OCI-LY3 (cell line): ENCODE results near the gene ZNF525.
"Not testable (repeated sequence)": the region's sequence is repeated elsewhere in the genome, so short reads cannot be mapped to it uniquely, and the experiment has no call there.

Source experiments
- H2AFZ ChIP-seq: fragments of 200-600, 300-600 bp; shearing (Covaris generic); 2 replicates; pipeline ENCODE4 v1.6.0; 2014; ENCODE audit warnings: antibody characterized with exemption, low read depth, low read length
- H3K27ac ChIP-seq: fragments of 200-600, 300-600 bp; sonication (generic); 2 replicates; pipeline ENCODE4 v1.5.1; 2014; ENCODE audit warnings: mild to moderate bottlenecking, low read length, moderate library complexity, mixed read lengths
- H3K27me3 ChIP-seq: fragments of 200-600, 300-600 bp; sonication (generic); 2 replicates; pipeline ENCODE4 v1.6.1; 2014; ENCODE audit warnings: low read depth, low read length, mixed read lengths
- H3K36me3 ChIP-seq: fragments of 200-600, 300-600 bp; sonication (generic); replicated peaks from 2 replicates; pipeline ENCODE3; 2014; ENCODE audit warnings: low read depth, low read length, mixed read lengths
- H3K4me1 ChIP-seq: fragments of 300-600, 200-600 bp; sonication (generic); 2 replicates; pipeline ENCODE4 v1.6.1; 2014; ENCODE audit warnings: low read length, mixed read lengths
- H3K4me2 ChIP-seq: fragments of 200-600, 300-600 bp; sonication (generic); 2 replicates; pipeline ENCODE4 v1.6.1; 2014; ENCODE audit warnings: low read length, mixed read lengths
- H3K4me3 ChIP-seq: fragments of 300-600, 200-600 bp; sonication (generic); 2 replicates; pipeline ENCODE4 v1.5.1; 2014; ENCODE audit warnings: antibody characterized with exemption, mild to moderate bottlenecking, low read length, moderate library complexity
- H3K79me2 ChIP-seq: fragments of 300-600, 200-600 bp; shearing (Covaris generic); 2 replicates; pipeline ENCODE4 v1.6.1; 2014; ENCODE audit warnings: mild to moderate bottlenecking, low read length, mixed read lengths
- H3K9ac ChIP-seq: fragments of 300-600, 200-600 bp; shearing (Covaris generic); 2 replicates; pipeline ENCODE4 v1.6.0; 2014; ENCODE audit warnings: mild to moderate bottlenecking, low read length, moderate library complexity
- H3K9me3 ChIP-seq: fragments of 200-600, 300-600 bp; shearing (Covaris generic); 2 replicates; pipeline ENCODE4 v1.6.1; 2014; ENCODE audit warnings: low read length, mixed read lengths; ENCODE audit not compliant: insufficient read depth
- H4K20me1 ChIP-seq: fragments of 200-600, 300-600 bp; sonication (generic); 2 replicates; pipeline ENCODE4 v1.6.1; 2016; ENCODE audit warnings: low read length, mixed read lengths; ENCODE audit not compliant: insufficient read depth
- EZH2phosphoT487 ChIP-seq: fragments of 200-600 bp; shearing (Covaris generic); IDR thresholded peaks from 2 replicates; pipeline ENCODE4 v1.6.1; 2018; ENCODE audit warnings: antibody characterized with exemption, mixed run types, low read depth
- TF ChIP-seq, protein P1 (sequence below): fragments of 200-600, 300-600 bp; sonication (generic); IDR thresholded peaks from 2 replicates; pipeline ENCODE4 v1.5.1; 2014; ENCODE audit warnings: antibody characterized with exemption, low read length, low read depth

The ZNF525 gene

DNA sequence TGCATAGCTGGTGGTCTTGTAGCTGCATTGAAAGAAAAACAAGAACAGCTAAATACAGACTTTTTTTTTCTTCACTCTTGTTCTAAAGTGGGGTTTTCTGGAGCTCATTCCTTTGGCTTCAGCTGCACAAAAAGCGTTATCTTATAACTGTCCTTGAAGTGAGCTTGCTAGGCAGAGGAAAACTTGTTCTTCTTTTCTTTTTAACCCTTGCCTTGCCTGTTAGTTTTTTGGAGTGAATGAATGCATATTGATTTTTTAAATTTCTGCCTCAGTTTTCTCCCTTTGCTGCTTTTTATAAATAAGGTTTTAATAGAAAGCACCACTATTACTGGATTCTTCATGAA is 31.0 kb downstream of the ZNF525 start:
- Histone ChIP-seq H3K36me3 (peaks cover 31% of the 10 kb centered on the region), H3K4me1 (no peaks in the 10 kb centered on the region), H3K27ac (no peak overlapping the region), H4K20me1 (no peaks in the 10 kb centered on the region), H3K9me3 (peaks cover 4% of the 10 kb centered on the region; the same call in 1 of the 2 replicates), H3K9ac (no peak overlapping the region), H3K27me3 (no peaks in the 10 kb centered on the region), H3K79me2 (peaks cover 18% of the 10 kb centered on the region), H2AFZ (no peak overlapping the region), H3K4me2 (peak overlapping the region; percentile 81; the same call in 1 of the 2 replicates), H3K4me3 (peak overlapping the region; percentile 86)
- TF ChIP-seq, protein P1, sequence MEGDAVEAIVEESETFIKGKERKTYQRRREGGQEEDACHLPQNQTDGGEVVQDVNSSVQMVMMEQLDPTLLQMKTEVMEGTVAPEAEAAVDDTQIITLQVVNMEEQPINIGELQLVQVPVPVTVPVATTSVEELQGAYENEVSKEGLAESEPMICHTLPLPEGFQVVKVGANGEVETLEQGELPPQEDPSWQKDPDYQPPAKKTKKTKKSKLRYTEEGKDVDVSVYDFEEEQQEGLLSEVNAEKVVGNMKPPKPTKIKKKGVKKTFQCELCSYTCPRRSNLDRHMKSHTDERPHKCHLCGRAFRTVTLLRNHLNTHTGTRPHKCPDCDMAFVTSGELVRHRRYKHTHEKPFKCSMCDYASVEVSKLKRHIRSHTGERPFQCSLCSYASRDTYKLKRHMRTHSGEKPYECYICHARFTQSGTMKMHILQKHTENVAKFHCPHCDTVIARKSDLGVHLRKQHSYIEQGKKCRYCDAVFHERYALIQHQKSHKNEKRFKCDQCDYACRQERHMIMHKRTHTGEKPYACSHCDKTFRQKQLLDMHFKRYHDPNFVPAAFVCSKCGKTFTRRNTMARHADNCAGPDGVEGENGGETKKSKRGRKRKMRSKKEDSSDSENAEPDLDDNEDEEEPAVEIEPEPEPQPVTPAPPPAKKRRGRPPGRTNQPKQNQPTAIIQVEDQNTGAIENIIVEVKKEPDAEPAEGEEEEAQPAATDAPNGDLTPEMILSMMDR: no peak
- TF ChIP-seq EZH2phosphoT487: no peak

DNA sequence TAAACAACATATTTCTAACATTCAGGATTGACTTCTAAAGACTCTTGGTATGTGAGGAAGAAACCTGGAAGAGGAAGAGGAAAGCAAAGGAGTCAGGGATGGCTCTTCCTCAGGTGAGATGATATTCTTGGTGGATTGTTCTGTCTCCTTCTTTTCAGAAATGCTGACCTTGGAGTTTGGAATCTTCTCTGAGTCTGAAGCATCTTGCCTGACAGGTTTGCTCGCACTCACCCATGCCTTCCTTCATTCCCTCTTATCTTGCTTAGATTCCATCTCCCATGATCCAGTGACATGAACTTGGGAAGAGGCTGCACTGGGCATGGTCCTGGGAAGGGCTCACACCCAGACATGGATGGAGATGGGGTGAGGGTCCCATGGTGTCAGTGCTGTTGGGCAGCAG is 32.4 kb downstream of the ZNF525 start:
- not testable (repeated sequence) for H3K27ac ChIP-seq, H3K4me2 ChIP-seq, H3K9me3 ChIP-seq, H4K20me1 ChIP-seq, H3K27me3 ChIP-seq, H3K9ac ChIP-seq, H3K4me3 ChIP-seq, H2AFZ ChIP-seq, H3K4me1 ChIP-seq
- H3K79me2 ChIP-seq: peaks cover 18% of the 10 kb centered on the region
- H3K36me3 ChIP-seq: peaks cover 43% of the 10 kb centered on the region

DNA sequence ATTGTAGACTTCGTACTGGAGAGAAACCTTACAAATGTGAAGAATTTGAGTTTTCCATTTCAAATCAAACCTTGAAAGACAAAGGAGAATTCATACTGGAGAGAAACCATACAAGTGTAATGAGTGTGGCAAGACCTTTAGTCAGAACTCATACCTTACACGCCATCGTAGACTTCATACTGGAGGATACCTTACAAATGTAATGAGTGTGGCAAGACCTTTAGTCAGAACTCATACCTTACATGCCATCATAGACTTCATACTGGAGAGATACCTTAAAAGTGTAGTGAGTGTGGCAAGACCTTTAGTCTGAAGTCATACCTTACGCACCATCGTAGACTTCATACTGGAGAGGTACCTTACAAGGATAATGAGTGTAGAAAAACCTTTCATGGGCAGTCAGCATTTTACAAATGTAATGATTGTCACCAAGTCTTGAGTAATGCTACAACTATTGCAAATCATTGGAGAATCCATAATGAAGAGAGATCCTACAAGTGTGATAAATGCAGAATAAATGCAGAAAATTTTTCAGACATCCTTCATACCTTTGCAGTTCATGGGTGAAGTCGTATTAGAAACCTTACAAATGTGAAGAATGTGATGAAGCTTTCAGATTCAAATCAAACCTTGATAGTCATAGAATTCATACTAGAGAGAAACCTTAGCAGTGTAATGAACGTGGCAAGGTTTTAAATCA is 44.1 kb downstream of the ZNF525 start:
- H3K9me3 ChIP-seq: peaks cover 51% of the 10 kb centered on the region

DNA sequence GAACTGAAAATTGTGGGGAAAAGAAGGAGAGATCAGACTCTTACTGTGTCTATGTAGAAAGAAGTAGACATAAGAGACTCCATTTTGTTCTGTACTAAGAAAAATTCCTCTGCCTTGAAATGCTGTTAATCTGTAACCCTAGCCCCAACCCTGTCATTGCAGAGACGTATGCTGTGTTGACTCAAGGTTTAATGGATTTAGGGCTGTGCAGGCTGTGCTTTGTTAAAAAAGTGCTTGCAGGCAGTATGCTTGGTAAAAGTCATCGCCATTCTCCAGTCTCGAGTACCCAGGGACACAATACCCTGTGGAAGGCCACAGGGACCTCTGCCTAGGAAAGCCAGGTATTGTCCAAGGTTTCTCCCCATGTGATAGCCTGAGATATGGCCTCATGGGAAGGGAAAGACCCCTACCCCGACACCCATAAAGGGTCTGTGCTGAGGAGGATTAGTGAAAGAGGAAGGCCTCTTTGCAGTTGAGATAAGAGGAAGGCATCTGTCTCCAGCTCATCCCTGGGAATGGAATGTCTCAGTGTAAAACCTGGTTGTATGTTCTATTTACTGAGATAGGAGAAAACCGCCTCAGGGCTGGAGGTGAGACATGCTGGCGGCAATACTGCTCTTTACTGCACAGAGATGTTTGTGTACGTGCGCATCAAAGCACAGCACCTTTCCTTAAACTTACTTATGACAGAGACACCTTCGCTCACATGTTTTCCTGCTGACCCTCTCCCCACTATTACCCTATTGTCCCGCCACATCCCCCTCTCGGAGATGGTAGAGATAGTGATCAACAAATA is 55.2 kb downstream of the ZNF525 start:
- H3K4me1 ChIP-seq, H3K4me2 ChIP-seq, H3K36me3 ChIP-seq, H4K20me1 ChIP-seq, H3K4me3 ChIP-seq, H3K27ac ChIP-seq, H3K9ac ChIP-seq, H2AFZ ChIP-seq, H3K9me3 ChIP-seq, H3K27me3 ChIP-seq, H3K79me2 ChIP-seq: not testable (repeated sequence)

More for the DNA sequence above, 44.1 kb downstream of the ZNF525 start:
- no peak overlapping the region for H2AFZ ChIP-seq
- no peaks in the 10 kb centered on the region for H3K4me1 ChIP-seq
- no peak overlapping the region for H3K27ac ChIP-seq
- no peak for TF ChIP-seq EZH2phosphoT487
- TF ChIP-seq, protein P1: no peak
- H3K4me2 ChIP-seq: no peak overlapping the region
- H3K27me3 ChIP-seq: no peaks in the 10 kb centered on the region
- H4K20me1 ChIP-seq: no peaks in the 10 kb centered on the region
- H3K9ac ChIP-seq: no peak overlapping the region
- H3K79me2 ChIP-seq: no peaks in the 10 kb centered on the region
- peaks cover 70% of the 10 kb centered on the region for H3K36me3 ChIP-seq
- no peak overlapping the region for H3K4me3 ChIP-seq

DNA sequence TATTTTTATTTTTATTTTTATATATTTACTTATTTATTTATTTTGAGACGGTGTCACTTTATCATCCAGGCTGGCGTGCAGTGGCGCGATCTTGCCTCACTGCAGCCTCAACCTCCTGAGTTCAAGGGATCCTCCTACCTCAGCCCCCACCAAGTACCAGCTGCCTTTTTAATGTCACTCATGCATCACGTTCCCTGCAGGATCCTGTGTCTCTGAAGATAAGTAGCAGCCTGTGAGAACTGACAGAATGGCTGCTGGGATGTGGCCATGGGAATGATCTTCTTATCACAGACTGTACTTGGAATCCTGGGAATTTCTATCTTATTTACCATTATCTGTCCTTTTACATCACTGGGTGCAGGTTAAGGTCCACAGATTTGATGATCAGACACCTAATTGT is 57.0 kb downstream of the ZNF525 start:
- Histone ChIP-seq H3K4me3 (no peak overlapping the region), H3K4me2 (no peak overlapping the region), H3K27me3 (no peaks in the 10 kb centered on the region), H3K4me1 (no peaks in the 10 kb centered on the region), H3K9me3 (0 out of 2 replicates have a peak, but pooled peaks cover 3% of the 10 kb centered on the region), H4K20me1 (no peaks in the 10 kb centered on the region), H3K36me3 (peaks cover 3% of the 10 kb centered on the region), H3K79me2 (no peaks in the 10 kb centered on the region), H3K9ac (no peak overlapping the region), H2AFZ (no peak overlapping the region), H3K27ac (no peak overlapping the region)
- TF ChIP-seq EZH2phosphoT487: no peak
- TF ChIP-seq, protein P1: no peak

DNA sequence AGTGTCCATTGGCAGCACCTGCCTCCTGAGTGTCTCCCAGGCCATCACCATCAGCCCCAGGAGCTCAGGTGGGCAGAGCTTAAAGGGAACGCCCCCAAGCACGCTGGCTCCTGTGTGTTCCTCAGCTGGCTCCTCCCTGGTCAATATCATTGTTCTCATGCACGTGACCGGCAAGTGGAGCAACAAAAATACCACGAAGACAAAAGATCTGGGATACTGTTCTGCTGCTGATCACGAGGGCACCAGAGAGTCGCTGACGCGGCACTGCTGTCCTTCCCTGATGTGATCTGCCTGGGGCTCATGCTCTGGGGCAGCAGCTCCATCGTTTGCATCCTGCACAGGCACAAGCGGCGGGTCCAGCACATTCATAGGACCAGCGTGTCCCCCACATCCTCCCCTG is 57.6 kb downstream of the ZNF525 start:
- not testable (repeated sequence) for H3K79me2 ChIP-seq, H3K36me3 ChIP-seq, H3K4me1 ChIP-seq, H3K4me3 ChIP-seq, H3K27ac ChIP-seq, H3K27me3 ChIP-seq, H2AFZ ChIP-seq, H4K20me1 ChIP-seq, H3K9ac ChIP-seq, H3K4me2 ChIP-seq, H3K9me3 ChIP-seq

DNA sequence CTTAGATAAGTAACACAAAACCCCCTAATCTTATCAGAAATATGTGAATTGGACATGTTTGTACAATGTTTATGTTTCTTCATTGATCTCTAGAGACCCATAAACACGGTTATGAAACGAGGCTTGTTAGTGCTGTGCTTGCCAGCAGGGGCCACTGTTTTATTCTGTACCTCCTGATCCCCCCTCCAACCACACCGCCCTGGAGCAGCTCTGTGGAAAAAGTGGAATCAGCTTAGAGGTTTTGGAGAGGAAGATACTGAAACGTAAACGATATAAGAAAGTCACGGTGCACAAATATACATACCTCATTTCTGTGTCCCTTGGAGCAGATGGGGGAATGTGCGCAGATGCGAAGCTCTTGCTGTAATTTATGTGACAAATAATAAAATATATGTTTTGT is 58.2 kb downstream of the ZNF525 start:
- not testable (repeated sequence) for H3K27ac ChIP-seq, H3K79me2 ChIP-seq, H3K4me2 ChIP-seq

More for the DNA sequence above, 58.2 kb downstream of the ZNF525 start:
- H3K36me3 ChIP-seq, H2AFZ ChIP-seq, H3K4me1 ChIP-seq, H4K20me1 ChIP-seq, H3K27me3 ChIP-seq, H3K9me3 ChIP-seq, H3K9ac ChIP-seq, H3K4me3 ChIP-seq: not testable (repeated sequence)
